Activated CD4-positive, alpha-beta T cell treated with anti-CD3 and anti-CD28 coated beads for 36 hours (primary cell): Measurements from ENCODE around the gene PRKCZ. TPM values are rescaled to one million over a fixed set of nuclear protein-coding genes. Genes with fewer than 3 reads are reported as not detected.

Experiments
- ATAC-seq: fragments of 200-7000 bp; cut with Tn5 transposase; one replicate; pipeline ENCODE4 v1.10.0; 2021; ENCODE audit warnings: mild to moderate bottlenecking, moderate library complexity
- CTCF ChIA-PET: fragments of 350-600 bp; sonication (Branson Sonifier 250); formaldehyde crosslinking; loops from one replicate; lab custom pipeline; 2021; ENCODE audit warnings: antibody characterized with exemption; lab: Charles Lee
- POLR2A ChIA-PET: fragments of 350-600 bp; sonication (Branson Sonifier 250); formaldehyde crosslinking; loops from one replicate; lab custom pipeline; 2021; ENCODE audit warnings: antibody characterized with exemption, inconsistent platforms; lab: Charles Lee
- DNase-seq: peaks from one replicate; pipeline ENCODE4 v3.0.0-alpha.2; 2020
- H3K27ac Mint-ChIP-seq: one replicate; pipeline ENCODE4 v1.8.0; 2021; ENCODE audit warnings: mixed read lengths
- H3K27me3 Mint-ChIP-seq: one replicate; pipeline ENCODE4 v1.8.0; 2021; ENCODE audit warnings: mixed read lengths
- H3K36me3 Mint-ChIP-seq: one replicate; pipeline ENCODE4 v1.8.0; 2021; ENCODE audit warnings: low read depth, mixed read lengths
- H3K4me1 Mint-ChIP-seq: one replicate; pipeline ENCODE4 v1.8.0; 2021; ENCODE audit warnings: mixed read lengths
- H3K4me3 Mint-ChIP-seq: one replicate; pipeline ENCODE4 v1.8.0; 2021; ENCODE audit warnings: mild to moderate bottlenecking, moderate library complexity, mixed read lengths
- H3K9me3 Mint-ChIP-seq: one replicate; pipeline ENCODE4 v1.8.0; 2021; ENCODE audit warnings: low read depth, mixed read lengths
- intact Hi-C, 2 experiments: fragments of 100-400 bp; cut with DNase I in 1 of 2; cut with micrococcal nuclease in 1 of 2; formaldehyde crosslinking; loops; one replicate each; pipeline versions ENCODE4 v1.14.2 to v1.15.1; 2022 to 2024; cut with DNase I, micrococcal nuclease
- total RNA-seq, 2 experiments: library from RNA; stranded (reverse); gene quantifications; one replicate each; pipeline ENCODE4 v1.2.3, GENCODE V29; 2021

The PRKCZ gene
- total RNA-seq, 2 experiments from 2014 or later: 9.8 to 10.9 TPM

GRCh38 chr1:2188336-2188735 lies 138.1 kb downstream of the PRKCZ start:
- CTCF ChIA-PET: interaction anchor here (1.1 kb wide), 1 partner anchor 200 kb away, joined by 3 read pairs; no protein-coding TSS in a partner anchor
- no peak overlapping the region for H3K4me3 Mint-ChIP-seq
- intact Hi-C loops: no loop called here
- H3K36me3 Mint-ChIP-seq: peaks cover 2% of the 10 kb centered on the region
- H3K27me3 Mint-ChIP-seq: no peaks in the 10 kb centered on the region
- ATAC-seq (no peak), DNase-seq (no peak)
- peaks cover 11% of the 10 kb centered on the region for H3K4me1 Mint-ChIP-seq
- no peaks in the 10 kb centered on the region for H3K9me3 Mint-ChIP-seq
- H3K27ac Mint-ChIP-seq: no peak overlapping the region
- POLR2A ChIA-PET: interaction anchor here (0.7 kb wide), 1 partner anchor 10 kb away, joined by 6 read pairs; no protein-coding TSS in a partner anchor

DNA sequence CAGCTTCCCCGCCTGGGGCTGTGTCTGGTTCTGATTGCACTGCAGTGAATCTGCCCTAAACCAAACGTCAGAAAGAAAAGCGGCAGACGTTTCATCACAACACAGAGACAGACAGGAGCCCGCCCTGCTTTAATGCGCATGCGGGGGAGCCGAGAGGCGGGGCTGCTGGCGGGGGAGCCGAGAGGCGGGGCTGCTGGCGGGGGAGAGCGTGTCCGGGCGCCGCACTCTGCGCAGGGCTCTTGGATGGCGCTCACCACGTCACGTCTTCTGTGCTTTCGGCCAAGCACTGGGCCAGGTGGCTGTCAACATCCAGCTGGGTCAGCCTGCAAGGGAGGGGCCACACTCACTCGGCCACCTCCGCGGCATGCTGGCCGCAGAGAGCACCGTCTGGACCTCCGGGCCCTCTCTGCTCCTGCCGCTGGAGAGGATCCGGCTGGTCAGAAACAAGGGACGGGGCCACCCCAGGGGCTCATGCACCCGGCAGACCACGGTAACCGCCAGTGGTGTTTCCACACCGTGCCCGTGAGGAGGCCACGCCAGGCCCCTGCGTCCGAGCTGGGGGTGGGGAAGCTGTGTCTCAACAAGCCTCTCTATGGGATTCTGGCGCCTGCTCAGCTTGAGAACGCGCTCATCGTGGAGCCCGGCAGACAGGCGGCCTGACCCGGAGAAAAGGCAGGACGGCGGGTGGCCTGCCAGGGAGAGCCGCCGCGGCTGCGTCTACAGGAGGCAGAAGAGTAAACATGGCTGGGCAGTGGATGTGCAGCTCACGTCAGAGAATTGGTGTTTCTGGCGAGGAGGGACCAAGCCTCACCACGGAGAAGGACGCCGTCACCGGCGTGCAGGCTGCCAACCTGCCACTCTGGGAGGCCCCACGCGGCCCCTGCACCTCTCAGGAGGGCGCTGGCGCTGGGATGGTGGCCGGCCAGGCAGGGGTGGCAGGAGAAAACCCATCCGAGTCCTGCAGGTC lies 139.5 kb downstream of the PRKCZ start:
- Mint-ChIP-seq H3K27me3 (no peaks in the 10 kb centered on the region), H3K27ac (peak overlapping the region; percentile 67), H3K36me3 (peaks cover 2% of the 10 kb centered on the region), H3K9me3 (no peaks in the 10 kb centered on the region), H3K4me1 (peaks cover 11% of the 10 kb centered on the region), H3K4me3 (peak overlapping the region; percentile 63)
- intact Hi-C loops: no loop called here
- CTCF ChIA-PET: interaction anchor here (0.6 to 1.1 kb wide), 3 partner anchors 15 to 198 kb away, joined by 3 read pairs; no protein-coding TSS in a partner anchor
- POLR2A ChIA-PET: no interaction called here
- peak; percentile 89 for ATAC-seq
- DNase-seq: peak; percentile 87

- H3K9me3 Mint-ChIP-seq: no peaks in the 10 kb centered on the region
- DNase-seq: no peak
Observed at GRCh38 chr1:2190491-2190976, 140.3 kb downstream of the PRKCZ start.

GRCh38 chr1:2192031-2192995 lies 142.1 kb downstream of the PRKCZ start:
- Mint-ChIP-seq H3K4me3 (peak overlapping the region; percentile 45), H3K27me3 (no peaks in the 10 kb centered on the region), H3K36me3 (peaks cover 2% of the 10 kb centered on the region), H3K27ac (no peak overlapping the region), H3K4me1 (peaks cover 11% of the 10 kb centered on the region), H3K9me3 (no peaks in the 10 kb centered on the region)
- intact Hi-C loops: no loop called here
- no peak for ATAC-seq
- CTCF ChIA-PET: interaction anchor here (0.5 to 1.3 kb wide), 6 partner anchors 16 to 341 kb away, joined by 3 to 6 read pairs (median 3); no protein-coding TSS in a partner anchor
- DNase-seq: no peak
- POLR2A ChIA-PET: no interaction called here

More at GRCh38 chr1:2190491-2190976, 140.3 kb downstream of the PRKCZ start:
- Mint-ChIP-seq H3K4me3 (no peak overlapping the region), H3K27ac (no peak overlapping the region), H3K36me3 (peaks cover 2% of the 10 kb centered on the region), H3K4me1 (peaks cover 11% of the 10 kb centered on the region), H3K27me3 (no peaks in the 10 kb centered on the region)
- ATAC-seq: no peak
- ChIA-PET POLR2A (no interaction called here), CTCF (no interaction called here)
- intact Hi-C loops: no loop called here

GRCh38 chr1:2193514-2194281 lies 143.5 kb downstream of the PRKCZ start:
- ChIA-PET POLR2A (no interaction called here), CTCF (no interaction called here)
- no peak for DNase-seq
- H3K36me3 Mint-ChIP-seq: peaks cover 2% of the 10 kb centered on the region
- intact Hi-C loops: loop anchor here in 1 of 2 experiments (1.0 to 2.0 kb wide), 5 partner anchors 60 to 333 kb away; partner anchors contain the start of genes PANK4 and PEX10
- peaks cover 20% of the 10 kb centered on the region for H3K4me1 Mint-ChIP-seq
- H3K9me3 Mint-ChIP-seq: no peaks in the 10 kb centered on the region
- H3K4me3 Mint-ChIP-seq: peak overlapping the region; percentile 73
- no peak for ATAC-seq
- no peaks in the 10 kb centered on the region for H3K27me3 Mint-ChIP-seq
- H3K27ac Mint-ChIP-seq: peak overlapping the region; percentile 60

GRCh38 chr1:2194319-2194897 lies 144.2 kb downstream of the PRKCZ start, which contains the start of gene FAAP20:
Gene FAAP20, minus strand, starts transcription at chr1:2194772. Its CDS starts 23 bp downstream, at chr1:2194749.
- intact Hi-C loops: loop anchor here in 1 of 2 experiments (1.0 to 2.0 kb wide), 5 partner anchors 61 to 332 kb away; partner anchors contain the start of genes PANK4 and PEX10
- peak; percentile 48 for ATAC-seq
- POLR2A ChIA-PET: interaction anchor here (0.7 to 1.0 kb wide), 3 partner anchors 11 to 61 kb away, joined by 3 to 4 read pairs (median 3); no protein-coding TSS in a partner anchor

GRCh38 chr1:2194898-2195673 lies 144.9 kb downstream of the PRKCZ start:
- ATAC-seq (peak; percentile 67), DNase-seq (peak; percentile 93)
- H3K36me3 Mint-ChIP-seq: peaks cover 2% of the 10 kb centered on the region
- POLR2A ChIA-PET: interaction anchor here (0.7 to 1.0 kb wide), 4 partner anchors 10 to 197 kb away, joined by 3 to 4 read pairs (median 3); partner anchors contain the start of gene RER1
- peak overlapping the region; percentile 77 for H3K4me3 Mint-ChIP-seq
- H3K9me3 Mint-ChIP-seq: no peaks in the 10 kb centered on the region
- CTCF ChIA-PET: interaction anchor here (0.6 to 2.8 kb wide), 25 partner anchors 9 to 391 kb away, joined by 3 to 78 read pairs (median 4); partner anchors contain the start of genes MORN1, PEX10 and RER1
- H3K4me1 Mint-ChIP-seq: peaks cover 32% of the 10 kb centered on the region
- intact Hi-C loops: loop anchor here (1.0 to 2.0 kb wide), 14 partner anchors 10 to 391 kb away; partner anchors contain the start of genes MORN1 (in 1 of the 2), PANK4 (in 1 of the 2), PEX10 (in 1 of the 2) and PRXL2B (in 1 of the 2)
- H3K27ac Mint-ChIP-seq: peak overlapping the region; percentile 86
- no peaks in the 10 kb centered on the region for H3K27me3 Mint-ChIP-seq

More at GRCh38 chr1:2194319-2194897, 144.2 kb downstream of the PRKCZ start, which contains the start of gene FAAP20:
- Mint-ChIP-seq H3K4me3 (peak within 1 kb of the TSS; percentile 77), H3K9me3 (no peaks in the 10 kb centered on the region), H3K4me1 (peaks cover 27% of the 10 kb centered on the region), H3K27me3 (no peaks in the 10 kb centered on the region), H3K27ac (peak within 1 kb of the TSS; percentile 86), H3K36me3 (peaks cover 2% of the 10 kb centered on the region)
- peak; percentile 86 for DNase-seq
- CTCF ChIA-PET: interaction anchor here (0.6 to 2.8 kb wide), 24 partner anchors 10 to 391 kb away, joined by 3 to 78 read pairs (median 4); partner anchors contain the start of genes MORN1, PEX10 and RER1

GRCh38 chr1:2195785-2196184 lies 145.6 kb downstream of the PRKCZ start:
- intact Hi-C loops: loop anchor here (1.0 to 2.0 kb wide), 13 partner anchors 10 to 391 kb away; partner anchors contain the start of genes MORN1 (in 1 of the 2), PANK4 (in 1 of the 2), PEX10 (in 1 of the 2) and PRXL2B (in 1 of the 2)
- Mint-ChIP-seq H3K27me3 (no peaks in the 10 kb centered on the region), H3K9me3 (no peaks in the 10 kb centered on the region), H3K4me3 (no peak overlapping the region), H3K27ac (no peak overlapping the region), H3K36me3 (no peaks in the 10 kb centered on the region), H3K4me1 (peaks cover 33% of the 10 kb centered on the region)
- POLR2A ChIA-PET: interaction anchor here (0.7 kb wide), 1 partner anchor 196 kb away, joined by 3 read pairs; the partner anchor contains the start of gene RER1
- no peak for DNase-seq
- no peak for ATAC-seq
- CTCF ChIA-PET: interaction anchor here (0.8 to 2.8 kb wide), 9 partner anchors 39 to 217 kb away, joined by 3 to 78 read pairs (median 4); partner anchors contain the start of genes MORN1, PEX10 and RER1
